ENCODE data around the gene MLH3. TPM values are rescaled to one million over a fixed set of nuclear protein-coding genes. Genes with fewer than 3 reads are reported as not detected.

Gene MLH3
- polyA plus RNA-seq, 1 experiment: 5.7 TPM

GRCh38 chr14:74988993-74989392, 62.3 kb downstream of the MLH3 start:
- no peaks in the 10 kb centered on the region for H3K27me3 ChIP-seq (ENCODE audit: control insufficient read depth, insufficient read depth, low read length)
- DNase-seq (ENCODE audit: low read depth): no peak
- no peak overlapping the region for H3K4me3 ChIP-seq (ENCODE audit: low read depth, low read length)
- no peaks in the 10 kb centered on the region for H3K36me3 ChIP-seq (ENCODE audit: control insufficient read depth, insufficient read depth, low read length)
- POLR2A ChIA-PET: no interaction called here
- no peak for TF ChIP-seq CTCF (IDR thresholded peaks at IDR 0.05; ENCODE audit: insufficient read depth, low read depth, low read length)
- CTCF ChIA-PET: no interaction called here

- no peak for TF ChIP-seq CTCF (IDR thresholded peaks at IDR 0.05; ENCODE audit: insufficient read depth, low read depth, low read length)
- Histone ChIP-seq H3K4me3 (ENCODE audit: low read depth, low read length) (no peak overlapping the region), H3K36me3 (ENCODE audit: control insufficient read depth, insufficient read depth, low read length) (no peaks in the 10 kb centered on the region), H3K27me3 (ENCODE audit: control insufficient read depth, insufficient read depth, low read length) (no peaks in the 10 kb centered on the region)
- ChIA-PET CTCF (interaction anchor here (0.6 kb wide), 1 partner anchor 24 kb away, joined by 3 read pairs; no protein-coding TSS in a partner anchor), POLR2A (interaction anchor here (0.5 kb wide), 1 partner anchor 39 kb away, joined by 3 read pairs; no protein-coding TSS in a partner anchor)
- DNase-seq (ENCODE audit: low read depth): no peak
Measured at GRCh38 chr14:74988131-74988530, 63.1 kb downstream of the MLH3 start.

- POLR2A ChIA-PET: no interaction called here
- no peak for TF ChIP-seq CTCF (IDR thresholded peaks at IDR 0.05; ENCODE audit: insufficient read depth, low read depth, low read length)
- CTCF ChIA-PET: no interaction called here
Measured at GRCh38 chr14:74985806-74986205, 65.5 kb downstream of the MLH3 start.

GRCh38 chr14:74985028-74985310, 66.3 kb downstream of the MLH3 start:
- ChIA-PET POLR2A (no interaction called here), CTCF (interaction anchor here (1.1 kb wide), 1 partner anchor 103 kb away, joined by 3 read pairs; no protein-coding TSS in a partner anchor)
- no peak for DNase-seq (ENCODE audit: low read depth)
- Histone ChIP-seq H3K36me3 (ENCODE audit: control insufficient read depth, insufficient read depth, low read length) (no peaks in the 10 kb centered on the region), H3K4me3 (ENCODE audit: low read depth, low read length) (no peak overlapping the region), H3K27me3 (ENCODE audit: control insufficient read depth, insufficient read depth, low read length) (no peaks in the 10 kb centered on the region)
- no peak for TF ChIP-seq CTCF (IDR thresholded peaks at IDR 0.05; ENCODE audit: insufficient read depth, low read depth, low read length)

More at GRCh38 chr14:74985806-74986205, 65.5 kb downstream of the MLH3 start:
- Histone ChIP-seq H3K36me3 (ENCODE audit: control insufficient read depth, insufficient read depth, low read length) (no peaks in the 10 kb centered on the region), H3K4me3 (ENCODE audit: low read depth, low read length) (no peak overlapping the region), H3K27me3 (ENCODE audit: control insufficient read depth, insufficient read depth, low read length) (no peaks in the 10 kb centered on the region)
- DNase-seq (ENCODE audit: low read depth): no peak

GRCh38 chr14:74984236-74985027, 66.8 kb downstream of the MLH3 start:
- Histone ChIP-seq H3K36me3 (ENCODE audit: control insufficient read depth, insufficient read depth, low read length) (no peaks in the 10 kb centered on the region), H3K27me3 (ENCODE audit: control insufficient read depth, insufficient read depth, low read length) (no peaks in the 10 kb centered on the region), H3K4me3 (ENCODE audit: low read depth, low read length) (no peak overlapping the region)
- POLR2A ChIA-PET: no interaction called here
- CTCF ChIA-PET: interaction anchor here (1.0 to 1.7 kb wide), 4 partner anchors 9 to 105 kb away, joined by 3 to 4 read pairs (median 3); no protein-coding TSS in a partner anchor
- no peak for DNase-seq (ENCODE audit: low read depth)
- no peak for TF ChIP-seq CTCF (IDR thresholded peaks at IDR 0.05; ENCODE audit: insufficient read depth, low read depth, low read length)

Data from BJ (cell line).